HG02870 (cell line): ENCODE measurements around the gene IMMP1L.

ENCODE experiments used
- ATAC-seq: cut with Tn5 transposase; IDR thresholded peaks from one replicate; pipeline ENCODE4 v1.9.1; 2021; ENCODE audit warnings: mild to moderate bottlenecking, moderate library complexity; ENCODE audit not compliant: unreplicated experiment

IMMP1L gene

GRCh38 chr11:31404614-31405013 is 104.8 kb downstream of the IMMP1L start:
- ATAC-seq = no peak

GRCh38 chr11:31397239-31397834 is 112.1 kb downstream of the IMMP1L start:
- no peak for ATAC-seq

- no peak for ATAC-seq
Measured at GRCh38 chr11:31387379-31387778, 122.0 kb downstream of the IMMP1L start.

DNA sequence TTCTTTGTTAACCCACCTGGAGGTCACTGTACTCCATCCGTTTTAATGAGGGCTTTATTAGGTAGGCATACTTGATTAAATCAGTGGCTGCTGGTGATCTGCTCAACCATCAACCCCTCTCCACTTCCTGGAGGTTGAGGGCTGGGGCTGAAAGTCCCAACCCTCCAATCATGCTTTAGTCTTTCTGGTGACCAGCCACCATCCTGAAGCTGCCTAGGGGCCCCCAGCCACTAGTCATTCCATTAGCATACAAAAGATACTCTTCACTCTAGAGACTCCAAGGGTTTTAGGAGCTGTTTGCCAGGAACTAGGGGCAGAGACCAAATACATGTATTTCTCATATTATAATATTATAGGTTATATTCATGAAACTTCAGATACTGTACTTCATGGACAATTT is 126.3 kb downstream of the IMMP1L start:
- ATAC-seq = no peak
